Liver (tissue), 3 donors: ENCODE results near the gene LHPP.

Source experiments
- FOXA1 ChIP-seq: IDR thresholded peaks from 2 replicates; pipeline ENCODE4 v1.6.1; 2016; ENCODE audit warnings: antibody characterized with exemption
- JUND ChIP-seq, 2 donors: IDR thresholded peaks; 2 replicates each; pipeline ENCODE4 v1.6.1; 2016; ENCODE audit warnings: antibody characterized with exemption in 2 of 2
- NR2F2 ChIP-seq: IDR thresholded peaks from 2 replicates; pipeline ENCODE4 v1.6.1; 2016; ENCODE audit warnings: antibody characterized with exemption
- RAD21 ChIP-seq, 2 donors: IDR thresholded peaks; 2 replicates each; pipeline ENCODE4 v1.6.1; 2016; ENCODE audit warnings: antibody characterized with exemption in 2 of 2, mild to moderate bottlenecking in 2 of 2
- TAF1 ChIP-seq: conservative IDR thresholded peaks from 2 replicates; pipeline ENCODE4 v1.6.1; 2016; ENCODE audit warnings: antibody characterized with exemption, mild to moderate bottlenecking
- YY1 ChIP-seq: IDR thresholded peaks from 2 replicates; pipeline ENCODE4 v1.6.1; 2016; ENCODE audit warnings: antibody characterized with exemption, mild to moderate bottlenecking
- TF ChIP-seq, protein P1 (sequence below): fragments of 150-350 bp; IDR thresholded peaks from 2 replicates; pipeline ENCODE4 v1.5.1; 2017; ENCODE audit warnings: improper control_type of control experiment, low read depth, low read length; ENCODE audit not compliant: missing input control
- TF ChIP-seq, protein P2 (sequence below): IDR thresholded peaks from 2 replicates; pipeline ENCODE4 v1.6.1; 2016; ENCODE audit warnings: antibody characterized with exemption
- TF ChIP-seq, protein P3 (sequence below): IDR thresholded peaks from 2 replicates; pipeline ENCODE4 v1.6.1; 2016; ENCODE audit warnings: antibody characterized with exemption, mild to moderate bottlenecking
- TF ChIP-seq, protein P4 (sequence below): IDR thresholded peaks from 2 replicates; pipeline ENCODE4 v1.6.1; 2016; ENCODE audit warnings: antibody characterized with exemption
- TF ChIP-seq, protein P5 (sequence below): IDR thresholded peaks from 2 replicates; pipeline ENCODE4 v1.6.1; 2016; ENCODE audit warnings: antibody characterized with exemption
- donor health status: healthy.
- donor health status: healthy.

DNA sequence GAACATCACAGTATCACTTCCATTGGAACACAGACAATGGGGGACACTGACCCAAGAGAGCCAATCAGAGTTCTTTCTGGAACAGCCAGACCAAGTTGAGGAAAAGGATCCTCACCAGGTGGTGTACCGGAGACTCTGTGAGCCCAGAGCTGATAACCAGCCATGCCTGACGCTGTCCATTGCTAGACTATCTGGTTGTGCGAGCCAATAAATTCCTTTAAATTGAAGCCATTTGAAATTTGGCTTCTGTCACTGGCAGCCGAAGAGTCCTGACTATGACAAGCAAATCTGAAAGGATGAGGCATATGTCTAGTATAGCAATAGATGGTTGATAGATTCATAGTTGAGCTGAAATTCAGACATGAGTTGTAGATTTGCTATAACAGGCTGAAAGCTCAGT is 3.1 kb upstream of the LHPP start:
- TF ChIP-seq, protein P1, sequence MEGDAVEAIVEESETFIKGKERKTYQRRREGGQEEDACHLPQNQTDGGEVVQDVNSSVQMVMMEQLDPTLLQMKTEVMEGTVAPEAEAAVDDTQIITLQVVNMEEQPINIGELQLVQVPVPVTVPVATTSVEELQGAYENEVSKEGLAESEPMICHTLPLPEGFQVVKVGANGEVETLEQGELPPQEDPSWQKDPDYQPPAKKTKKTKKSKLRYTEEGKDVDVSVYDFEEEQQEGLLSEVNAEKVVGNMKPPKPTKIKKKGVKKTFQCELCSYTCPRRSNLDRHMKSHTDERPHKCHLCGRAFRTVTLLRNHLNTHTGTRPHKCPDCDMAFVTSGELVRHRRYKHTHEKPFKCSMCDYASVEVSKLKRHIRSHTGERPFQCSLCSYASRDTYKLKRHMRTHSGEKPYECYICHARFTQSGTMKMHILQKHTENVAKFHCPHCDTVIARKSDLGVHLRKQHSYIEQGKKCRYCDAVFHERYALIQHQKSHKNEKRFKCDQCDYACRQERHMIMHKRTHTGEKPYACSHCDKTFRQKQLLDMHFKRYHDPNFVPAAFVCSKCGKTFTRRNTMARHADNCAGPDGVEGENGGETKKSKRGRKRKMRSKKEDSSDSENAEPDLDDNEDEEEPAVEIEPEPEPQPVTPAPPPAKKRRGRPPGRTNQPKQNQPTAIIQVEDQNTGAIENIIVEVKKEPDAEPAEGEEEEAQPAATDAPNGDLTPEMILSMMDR, result no peak
- TF ChIP-seq, protein P2, sequence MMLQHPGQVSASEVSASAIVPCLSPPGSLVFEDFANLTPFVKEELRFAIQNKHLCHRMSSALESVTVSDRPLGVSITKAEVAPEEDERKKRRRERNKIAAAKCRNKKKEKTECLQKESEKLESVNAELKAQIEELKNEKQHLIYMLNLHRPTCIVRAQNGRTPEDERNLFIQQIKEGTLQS, result no peak
- TF ChIP-seq JUND (IDR thresholded peaks at IDR 0.05), result no peak
- TF ChIP-seq, protein P3, sequence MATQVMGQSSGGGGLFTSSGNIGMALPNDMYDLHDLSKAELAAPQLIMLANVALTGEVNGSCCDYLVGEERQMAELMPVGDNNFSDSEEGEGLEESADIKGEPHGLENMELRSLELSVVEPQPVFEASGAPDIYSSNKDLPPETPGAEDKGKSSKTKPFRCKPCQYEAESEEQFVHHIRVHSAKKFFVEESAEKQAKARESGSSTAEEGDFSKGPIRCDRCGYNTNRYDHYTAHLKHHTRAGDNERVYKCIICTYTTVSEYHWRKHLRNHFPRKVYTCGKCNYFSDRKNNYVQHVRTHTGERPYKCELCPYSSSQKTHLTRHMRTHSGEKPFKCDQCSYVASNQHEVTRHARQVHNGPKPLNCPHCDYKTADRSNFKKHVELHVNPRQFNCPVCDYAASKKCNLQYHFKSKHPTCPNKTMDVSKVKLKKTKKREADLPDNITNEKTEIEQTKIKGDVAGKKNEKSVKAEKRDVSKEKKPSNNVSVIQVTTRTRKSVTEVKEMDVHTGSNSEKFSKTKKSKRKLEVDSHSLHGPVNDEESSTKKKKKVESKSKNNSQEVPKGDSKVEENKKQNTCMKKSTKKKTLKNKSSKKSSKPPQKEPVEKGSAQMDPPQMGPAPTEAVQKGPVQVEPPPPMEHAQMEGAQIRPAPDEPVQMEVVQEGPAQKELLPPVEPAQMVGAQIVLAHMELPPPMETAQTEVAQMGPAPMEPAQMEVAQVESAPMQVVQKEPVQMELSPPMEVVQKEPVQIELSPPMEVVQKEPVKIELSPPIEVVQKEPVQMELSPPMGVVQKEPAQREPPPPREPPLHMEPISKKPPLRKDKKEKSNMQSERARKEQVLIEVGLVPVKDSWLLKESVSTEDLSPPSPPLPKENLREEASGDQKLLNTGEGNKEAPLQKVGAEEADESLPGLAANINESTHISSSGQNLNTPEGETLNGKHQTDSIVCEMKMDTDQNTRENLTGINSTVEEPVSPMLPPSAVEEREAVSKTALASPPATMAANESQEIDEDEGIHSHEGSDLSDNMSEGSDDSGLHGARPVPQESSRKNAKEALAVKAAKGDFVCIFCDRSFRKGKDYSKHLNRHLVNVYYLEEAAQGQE, result no peak
- TF ChIP-seq, protein P4, sequence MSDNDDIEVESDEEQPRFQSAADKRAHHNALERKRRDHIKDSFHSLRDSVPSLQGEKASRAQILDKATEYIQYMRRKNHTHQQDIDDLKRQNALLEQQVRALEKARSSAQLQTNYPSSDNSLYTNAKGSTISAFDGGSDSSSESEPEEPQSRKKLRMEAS, result no peak
- TF ChIP-seq NR2F2, result no peak
- no peak for TF ChIP-seq TAF1
- TF ChIP-seq, protein P5, sequence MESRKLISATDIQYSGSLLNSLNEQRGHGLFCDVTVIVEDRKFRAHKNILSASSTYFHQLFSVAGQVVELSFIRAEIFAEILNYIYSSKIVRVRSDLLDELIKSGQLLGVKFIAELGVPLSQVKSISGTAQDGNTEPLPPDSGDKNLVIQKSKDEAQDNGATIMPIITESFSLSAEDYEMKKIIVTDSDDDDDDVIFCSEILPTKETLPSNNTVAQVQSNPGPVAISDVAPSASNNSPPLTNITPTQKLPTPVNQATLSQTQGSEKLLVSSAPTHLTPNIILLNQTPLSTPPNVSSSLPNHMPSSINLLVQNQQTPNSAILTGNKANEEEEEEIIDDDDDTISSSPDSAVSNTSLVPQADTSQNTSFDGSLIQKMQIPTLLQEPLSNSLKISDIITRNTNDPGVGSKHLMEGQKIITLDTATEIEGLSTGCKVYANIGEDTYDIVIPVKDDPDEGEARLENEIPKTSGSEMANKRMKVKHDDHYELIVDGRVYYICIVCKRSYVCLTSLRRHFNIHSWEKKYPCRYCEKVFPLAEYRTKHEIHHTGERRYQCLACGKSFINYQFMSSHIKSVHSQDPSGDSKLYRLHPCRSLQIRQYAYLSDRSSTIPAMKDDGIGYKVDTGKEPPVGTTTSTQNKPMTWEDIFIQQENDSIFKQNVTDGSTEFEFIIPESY, result no peak
- TF ChIP-seq RAD21 (IDR thresholded peaks at IDR 0.05), result no peak
- TF ChIP-seq YY1, result no peak
- no peak for TF ChIP-seq FOXA1
